Mesenchymal stem cell (in vitro differentiated cells and primary cell): ENCODE data around the gene ASTN2.

Experiments
- DNase-seq: peaks from one replicate; pipeline ENCODE4 v3.0.0-alpha.2; 2013
- H2AFZ ChIP-seq: one replicate; pipeline ENCODE4 v1.6.1; 2013; ENCODE audit warnings: low read depth, mild to moderate bottlenecking, control low read depth, inconsistent platforms, low read length, moderate library complexity
- H2AK5ac ChIP-seq: 2 replicates; pipeline ENCODE4 v1.6.1; 2013; ENCODE audit warnings: low read length, moderate library complexity, mild to moderate bottlenecking, inconsistent platforms; ENCODE audit not compliant: severe bottlenecking
- H2BK120ac ChIP-seq: one replicate; pipeline ENCODE4 v1.6.1; 2013; ENCODE audit warnings: low read depth, mild to moderate bottlenecking, inconsistent platforms, low read length, moderate library complexity
- H2BK12ac ChIP-seq, 2 experiments: one replicate each; pipeline ENCODE4 v1.6.1; 2013; ENCODE audit warnings: inconsistent platforms in 2 of 2, low read length in 2 of 2, mild to moderate bottlenecking in 2 of 2, moderate library complexity in 2 of 2, control low read depth in 1 of 2
- H2BK15ac ChIP-seq: one replicate; pipeline ENCODE4 v1.6.1; 2013; ENCODE audit warnings: mild to moderate bottlenecking, low read depth, inconsistent platforms; ENCODE audit not compliant: poor library complexity, severe bottlenecking
- H2BK5ac ChIP-seq: 2 replicates; pipeline ENCODE4 v1.6.1; 2013; ENCODE audit warnings: low read depth, mild to moderate bottlenecking, low read length, control low read depth, inconsistent platforms; ENCODE audit not compliant: poor library complexity, severe bottlenecking
- H3K14ac ChIP-seq, 2 experiments: one replicate each; pipeline ENCODE4 v1.6.1; 2013; ENCODE audit warnings: inconsistent platforms in 2 of 2, low read length in 2 of 2, control low read depth in 1 of 2, mild to moderate bottlenecking in 1 of 2, moderate library complexity in 1 of 2
- H3K18ac ChIP-seq, 2 experiments: one replicate each; pipeline ENCODE4 v1.6.1; 2013; ENCODE audit warnings: inconsistent platforms in 2 of 2, low read length in 2 of 2, control low read depth in 1 of 2, low read depth in 1 of 2, mild to moderate bottlenecking in 1 of 2
- H3K23ac ChIP-seq, 2 experiments: one replicate each; pipeline ENCODE4 v1.6.1; 2013; ENCODE audit warnings: inconsistent platforms in 2 of 2, low read length in 2 of 2, mild to moderate bottlenecking in 2 of 2, moderate library complexity in 2 of 2, control low read depth in 1 of 2
- H3K27ac ChIP-seq: 2 replicates; pipeline ENCODE4 v1.5.1; 2013; ENCODE audit warnings: mild to moderate bottlenecking, moderate library complexity, low read length, control low read depth, inconsistent platforms; ENCODE audit not compliant: poor library complexity, severe bottlenecking
- H3K27me3 ChIP-seq, 2 experiments: 2 replicates each; pipeline versions ENCODE4 v1.6.1 to v1.7.0; 2013; ENCODE audit warnings: low read length in 2 of 2, mild to moderate bottlenecking in 2 of 2, moderate library complexity in 2 of 2, control low read depth in 1 of 2, inconsistent platforms in 1 of 2; ENCODE audit not compliant: control insufficient read depth in 1 of 2, insufficient read depth in 1 of 2
- H3K36me3 ChIP-seq, 2 experiments: 2 replicates each; pipeline versions ENCODE4 v1.6.1 to v1.7.0; 2013; ENCODE audit warnings: low read length in 2 of 2, control low read depth in 1 of 2, inconsistent platforms in 1 of 2, low read depth in 1 of 2, mild to moderate bottlenecking in 1 of 2; ENCODE audit not compliant: insufficient read depth in 2 of 2, control insufficient read depth in 1 of 2
- H3K4ac ChIP-seq, 2 experiments: one replicate each; pipeline ENCODE4 v1.6.1; 2013; ENCODE audit warnings: inconsistent platforms in 2 of 2, low read length in 2 of 2, mild to moderate bottlenecking in 2 of 2, moderate library complexity in 2 of 2, control low read depth in 1 of 2, low read depth in 1 of 2
- H3K4me1 ChIP-seq: 2 replicates; pipeline ENCODE4 v1.6.1; 2013; ENCODE audit warnings: low read depth, low read length, control low read depth; ENCODE audit not compliant: control insufficient read depth, insufficient read depth
- H3K4me2 ChIP-seq: 2 replicates; pipeline ENCODE4 v1.6.1; 2013; ENCODE audit warnings: low read length, mild to moderate bottlenecking, inconsistent platforms; ENCODE audit not compliant: poor library complexity, severe bottlenecking
- H3K4me3 ChIP-seq, 2 experiments: 2 replicates each; pipeline versions ENCODE4 v1.5.1 to v1.7.0; 2013; ENCODE audit warnings: low read length in 2 of 2, mild to moderate bottlenecking in 2 of 2, control low read depth in 1 of 2, low read depth in 1 of 2; ENCODE audit not compliant: insufficient read depth in 1 of 2
- H3K79me1 ChIP-seq: replicated peaks from 2 replicates; pipeline ENCODE4 v1.6.1; 2013; ENCODE audit warnings: mild to moderate bottlenecking, control low read depth, low read length, inconsistent platforms; ENCODE audit not compliant: poor library complexity, severe bottlenecking
- H3K9ac ChIP-seq: 2 replicates; pipeline ENCODE4 v1.7.0; 2013; ENCODE audit warnings: mild to moderate bottlenecking, low read length, moderate library complexity
- H3K9me3 ChIP-seq: 2 replicates; pipeline ENCODE4 v1.7.0; 2013; ENCODE audit warnings: mild to moderate bottlenecking, low read length; ENCODE audit not compliant: control insufficient read depth
- H4K8ac ChIP-seq: one replicate; pipeline ENCODE4 v1.6.1; 2013; ENCODE audit warnings: inconsistent platforms, mild to moderate bottlenecking, low read length, moderate library complexity
- H4K91ac ChIP-seq: one replicate; pipeline ENCODE4 v1.6.1; 2013; ENCODE audit warnings: mild to moderate bottlenecking, low read length, inconsistent platforms
- WGBS: methylation state at CpG from one replicate; pipeline ENCODE4 v1.1.7; 2013; ENCODE audit warnings: mixed read lengths; 5-methylcytosine and 5-hydroxymethylcytosine counted together

The ASTN2 gene

GRCh38 chr9:117010061-117010460, 404.8 kb downstream of the ASTN2 start:
- no peaks in the 10 kb centered on the region for H3K79me1 ChIP-seq
- no peaks in the 10 kb centered on the region for H3K36me3 ChIP-seq
- no peak overlapping the region for H3K4ac ChIP-seq
- H2AFZ ChIP-seq = no peak overlapping the region
- H3K4me2 ChIP-seq = no peak overlapping the region
- H3K14ac ChIP-seq = no peak overlapping the region
- no peak overlapping the region for H2BK120ac ChIP-seq
- no peak overlapping the region for H2BK12ac ChIP-seq
- no peak overlapping the region for H4K91ac ChIP-seq
- no peak overlapping the region for H2BK5ac ChIP-seq
- no peak overlapping the region for H3K4me3 ChIP-seq
- no peaks in the 10 kb centered on the region for H3K9me3 ChIP-seq
- no peak overlapping the region for H4K8ac ChIP-seq
- no peak overlapping the region for H2AK5ac ChIP-seq
- no peaks in the 10 kb centered on the region for H3K27me3 ChIP-seq
- no peak overlapping the region for H3K27ac ChIP-seq
- no peak overlapping the region for H2BK15ac ChIP-seq
- H3K4me1 ChIP-seq = no peaks in the 10 kb centered on the region
- no peak overlapping the region for H3K9ac ChIP-seq
- no peak overlapping the region for H3K23ac ChIP-seq
- no peak overlapping the region for H3K18ac ChIP-seq
- DNase-seq = no peak

DNA sequence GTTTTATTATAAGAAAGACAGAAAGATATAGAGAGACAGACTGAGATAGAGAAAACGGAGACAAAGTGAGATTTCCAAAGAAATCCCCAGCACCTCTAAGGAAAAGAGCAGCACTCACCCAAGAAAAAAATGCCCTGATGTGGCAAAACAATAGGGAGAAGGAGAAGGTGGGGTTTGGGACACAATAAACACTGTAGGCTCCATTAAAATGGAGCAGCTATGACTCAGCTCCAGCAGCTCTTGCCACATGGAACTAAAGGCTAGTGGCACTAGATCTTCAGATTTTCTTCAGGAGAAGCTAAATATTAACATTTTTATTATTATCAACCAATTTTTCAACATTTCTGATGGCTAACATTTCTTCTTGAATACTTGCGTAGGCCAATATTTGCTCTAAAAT, 406.0 kb downstream of the ASTN2 start:
- Histone ChIP-seq H3K14ac (no peak overlapping the region), H3K9me3 (no peaks in the 10 kb centered on the region), H2AK5ac (no peak overlapping the region), H2AFZ (no peak overlapping the region), H3K9ac (no peak overlapping the region), H3K4me2 (no peak overlapping the region), H3K4ac (no peak overlapping the region), H3K18ac (no peak overlapping the region), H4K91ac (no peak overlapping the region), H3K36me3 (no peaks in the 10 kb centered on the region), H3K79me1 (no peaks in the 10 kb centered on the region), H3K23ac (no peak overlapping the region), H2BK5ac (no peak overlapping the region), H2BK120ac (no peak overlapping the region), H4K8ac (no peak overlapping the region), H3K4me1 (no peaks in the 10 kb centered on the region), H3K27me3 (no peaks in the 10 kb centered on the region), H2BK15ac (no peak overlapping the region), H2BK12ac (no peak overlapping the region), H3K27ac (no peak overlapping the region), H3K4me3 (no peak overlapping the region)
- WGBS = no CpG with 5 or more reads among the region's 2 CpGs
- DNase-seq = no peak

GRCh38 chr9:117008461-117008860, 406.4 kb downstream of the ASTN2 start:
- no peaks in the 10 kb centered on the region for H3K27me3 ChIP-seq
- no peak overlapping the region for H2BK120ac ChIP-seq
- H3K14ac ChIP-seq = no peak overlapping the region
- no peak overlapping the region for H3K4ac ChIP-seq
- H3K9me3 ChIP-seq = no peaks in the 10 kb centered on the region
- H3K18ac ChIP-seq = no peak overlapping the region
- H3K9ac ChIP-seq = no peak overlapping the region
- H4K8ac ChIP-seq = no peak overlapping the region
- H3K27ac ChIP-seq = no peak overlapping the region
- no peaks in the 10 kb centered on the region for H3K4me1 ChIP-seq
- H2AFZ ChIP-seq = no peak overlapping the region
- H3K36me3 ChIP-seq = no peaks in the 10 kb centered on the region
- H3K4me3 ChIP-seq = no peak overlapping the region
- H2AK5ac ChIP-seq = no peak overlapping the region
- no peak overlapping the region for H4K91ac ChIP-seq
- no peak for DNase-seq
- H2BK15ac ChIP-seq = no peak overlapping the region
- no peak overlapping the region for H3K23ac ChIP-seq
- H3K79me1 ChIP-seq = no peaks in the 10 kb centered on the region
- no peak overlapping the region for H2BK5ac ChIP-seq
- H3K4me2 ChIP-seq = no peak overlapping the region
- no peak overlapping the region for H2BK12ac ChIP-seq

- no peak overlapping the region for H2BK120ac ChIP-seq
Measured at GRCh38 chr9:117002686-117003085, 412.2 kb downstream of the ASTN2 start.

More at GRCh38 chr9:117002686-117003085, 412.2 kb downstream of the ASTN2 start:
- H3K4me3 ChIP-seq = no peak overlapping the region
- H3K4me2 ChIP-seq = no peak overlapping the region
- H3K14ac ChIP-seq = no peak overlapping the region
- no peak overlapping the region for H2BK15ac ChIP-seq
- H3K23ac ChIP-seq = no peak overlapping the region
- no peak overlapping the region for H2AK5ac ChIP-seq
- no peaks in the 10 kb centered on the region for H3K4me1 ChIP-seq
- H3K27ac ChIP-seq = no peak overlapping the region
- H3K36me3 ChIP-seq = no peaks in the 10 kb centered on the region
- no peak overlapping the region for H3K4ac ChIP-seq
- H2AFZ ChIP-seq = no peak overlapping the region
- H3K27me3 ChIP-seq = no peaks in the 10 kb centered on the region
- 71% methylated on average over 3 of the region's 3 CpGs for WGBS
- no peak overlapping the region for H3K9ac ChIP-seq
- H3K9me3 ChIP-seq = no peaks in the 10 kb centered on the region
- no peak overlapping the region for H2BK5ac ChIP-seq
- no peak overlapping the region for H3K18ac ChIP-seq
- H4K8ac ChIP-seq = no peak overlapping the region
- DNase-seq = no peak
- H2BK12ac ChIP-seq = no peak overlapping the region
- no peak overlapping the region for H4K91ac ChIP-seq
- no peaks in the 10 kb centered on the region for H3K79me1 ChIP-seq
